Neural cell (in vitro differentiated cells): ENCODE results near the gene ADPRS. TPM values are rescaled to one million over a fixed set of nuclear protein-coding genes. Genes with fewer than 3 reads are reported as not detected.

Source experiments
- H2AFZ ChIP-seq: fragments of 200-600, 300-800 bp; sonication (generic), shearing (Covaris generic); 2 replicates; pipeline ENCODE4 v1.6.0; 2014; ENCODE audit warnings: low read depth, mild to moderate bottlenecking, antibody characterized with exemption, low read length, moderate library complexity
- H3F3A ChIP-seq: fragments of 200-600 bp; shearing (Covaris generic); 2 replicates; pipeline ENCODE4 v1.6.1; 2016; ENCODE audit warnings: mild to moderate bottlenecking, moderate library complexity, mixed read lengths, antibody characterized with exemption, low read length; ENCODE audit not compliant: insufficient read depth, poor library complexity, severe bottlenecking
- H3K27ac ChIP-seq: fragments of 200-600, 300-800 bp; sonication (generic), shearing (Covaris generic); 2 replicates; pipeline ENCODE4 v1.5.1; 2014; ENCODE audit warnings: mild to moderate bottlenecking, low read length, moderate library complexity
- H3K27me3 ChIP-seq: fragments of 300-800, 200-600 bp; sonication (generic), shearing (Covaris generic); 2 replicates; pipeline ENCODE4 v1.6.0; 2014; ENCODE audit warnings: mild to moderate bottlenecking, low read depth, low read length, moderate library complexity; ENCODE audit not compliant: insufficient read depth
- H3K36me3 ChIP-seq: fragments of 300-800, 200-600 bp; sonication (generic), shearing (Covaris generic); 2 replicates; pipeline ENCODE4 v1.5.1; 2014; ENCODE audit warnings: mild to moderate bottlenecking, antibody characterized with exemption, low read length, moderate library complexity; ENCODE audit not compliant: insufficient read depth
- H3K4me2 ChIP-seq: fragments of 300-800, 200-600 bp; sonication (generic), shearing (Covaris generic); 2 replicates; pipeline ENCODE4 v1.6.0; 2014; ENCODE audit warnings: mild to moderate bottlenecking, low read length
- H3K4me3 ChIP-seq: fragments of 300-800, 200-600 bp; sonication (generic), shearing (Covaris generic); 2 replicates; pipeline ENCODE4 v1.5.1; 2014; ENCODE audit warnings: mild to moderate bottlenecking, low read length, moderate library complexity
- H3K79me2 ChIP-seq: fragments of 200-600 bp; shearing (Covaris generic); replicated peaks from 2 replicates; pipeline ENCODE4 v1.6.0; 2014; ENCODE audit warnings: mild to moderate bottlenecking, low read length, moderate library complexity; ENCODE audit not compliant: insufficient read depth
- H3K9ac ChIP-seq: fragments of 300-800, 200-600 bp; sonication (generic), shearing (Covaris generic); 2 replicates; pipeline ENCODE4 v1.6.1; 2016; ENCODE audit warnings: mild to moderate bottlenecking, low read length, mixed read lengths
- H3K9me2 ChIP-seq: fragments of 200-600 bp; shearing (Covaris generic); 2 replicates; pipeline ENCODE4 v1.6.1; 2016; ENCODE audit warnings: mild to moderate bottlenecking, low read length, mixed read lengths; ENCODE audit not compliant: insufficient read depth
- H3K9me3 ChIP-seq: fragments of 200-600, 300-800 bp; sonication (generic), shearing (Covaris generic); 2 replicates; pipeline ENCODE4 v1.6.1; 2016; ENCODE audit warnings: mild to moderate bottlenecking, mixed run types, low read length, moderate library complexity, mixed read lengths
- H4K20me1 ChIP-seq: fragments of 200-600 bp; shearing (Covaris generic); 2 replicates; pipeline ENCODE4 v1.6.1; 2016; ENCODE audit warnings: mild to moderate bottlenecking, mixed run types; ENCODE audit not compliant: insufficient read depth
- EP300 ChIP-seq: fragments of 450-650 bp; conservative IDR thresholded peaks from 2 replicates; pipeline ENCODE4 v1.6.1; 2014; ENCODE audit warnings: antibody characterized with exemption, mild to moderate bottlenecking, moderate library complexity; ENCODE audit not compliant: poor library complexity, severe bottlenecking
- EZH2 ChIP-seq: fragments of 200-600, 300-800 bp; shearing (Covaris generic), sonication (generic); IDR thresholded peaks from 2 replicates; pipeline ENCODE4 v1.6.1; 2014; ENCODE audit warnings: antibody characterized with exemption, low read length, borderline replicate concordance, mild to moderate bottlenecking; ENCODE audit not compliant: insufficient read depth, poor library complexity, severe bottlenecking
- MXI1 ChIP-seq: fragments of 450-650 bp; conservative IDR thresholded peaks from 2 replicates; pipeline ENCODE4 v1.6.1; 2014; ENCODE audit warnings: antibody characterized with exemption, mild to moderate bottlenecking; ENCODE audit not compliant: poor library complexity, severe bottlenecking
- POLR2AphosphoS5 ChIP-seq: IDR thresholded peaks from 2 replicates; pipeline ENCODE4 v1.6.1; 2012
- RAD21 ChIP-seq: fragments of 450-650 bp; conservative IDR thresholded peaks from 2 replicates; pipeline ENCODE4 v1.6.1; 2014; ENCODE audit warnings: antibody characterized with exemption, mild to moderate bottlenecking, moderate library complexity
- SMC3 ChIP-seq: fragments of 450-650 bp; conservative IDR thresholded peaks from 2 replicates; pipeline ENCODE4 v1.6.1; 2014; ENCODE audit warnings: antibody characterized with exemption, mild to moderate bottlenecking, moderate library complexity; ENCODE audit not compliant: poor library complexity
- TAF1 ChIP-seq: IDR thresholded peaks from 2 replicates; pipeline ENCODE4 v1.6.1; 2012; ENCODE audit warnings: low read depth
- polyA plus RNA-seq: library from polyadenylated mRNA; depleted of rRNA; stranded (reverse); fragments of >200 nt; gene quantifications from 2 replicates; pipeline ENCODE4 v1.2.3, GENCODE V29; 2014
- TF ChIP-seq, protein P1 (sequence below): fragments of 450-650 bp; IDR thresholded peaks from 2 replicates; pipeline ENCODE4 v1.5.1; 2014; ENCODE audit warnings: antibody characterized with exemption, mild to moderate bottlenecking, moderate library complexity; ENCODE audit not compliant: poor library complexity, severe bottlenecking
- TF ChIP-seq, protein P2 (sequence below): IDR thresholded peaks from 2 replicates; pipeline ENCODE4 v1.6.1; 2012; ENCODE audit warnings: borderline replicate concordance

The ADPRS gene
- polyA plus RNA-seq, 1 donor from 2014 or later, result 66.7 TPM

DNA sequence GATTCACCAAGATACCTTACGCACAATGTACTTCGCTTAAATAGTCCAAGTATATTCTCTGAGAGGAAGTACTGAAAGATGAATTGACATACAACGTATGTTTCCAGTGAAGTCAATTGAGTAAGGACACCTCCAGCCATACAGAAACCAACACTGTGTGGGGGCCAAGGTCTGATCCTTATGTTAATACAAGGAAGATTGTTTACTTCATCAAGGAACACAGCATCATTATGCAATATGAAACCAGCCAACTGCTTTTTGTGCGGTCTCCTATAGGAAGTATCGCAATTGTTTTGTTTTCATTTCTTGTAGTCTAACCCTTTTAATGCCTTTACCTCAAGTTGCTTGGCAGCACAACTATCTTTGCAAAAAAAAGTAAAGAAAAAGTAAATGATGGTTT is 33.0 kb upstream of the ADPRS start:
- peaks cover 4% of the 10 kb centered on the region for H3K36me3 ChIP-seq
- H3K27me3 ChIP-seq, result no peaks in the 10 kb centered on the region
- no peak overlapping the region for H2AFZ ChIP-seq
- H4K20me1 ChIP-seq, result no peaks in the 10 kb centered on the region
- H3K79me2 ChIP-seq, result no peaks in the 10 kb centered on the region
- no peaks in the 10 kb centered on the region for H3K9me3 ChIP-seq
- H3K27ac ChIP-seq, result no peak overlapping the region
- no peak overlapping the region for H3K4me3 ChIP-seq
- no peaks in the 10 kb centered on the region for H3K9me2 ChIP-seq
- no peak for TF ChIP-seq EP300
- TF ChIP-seq EZH2, result no peak
- no peak for TF ChIP-seq MXI1
- TF ChIP-seq, protein P1, sequence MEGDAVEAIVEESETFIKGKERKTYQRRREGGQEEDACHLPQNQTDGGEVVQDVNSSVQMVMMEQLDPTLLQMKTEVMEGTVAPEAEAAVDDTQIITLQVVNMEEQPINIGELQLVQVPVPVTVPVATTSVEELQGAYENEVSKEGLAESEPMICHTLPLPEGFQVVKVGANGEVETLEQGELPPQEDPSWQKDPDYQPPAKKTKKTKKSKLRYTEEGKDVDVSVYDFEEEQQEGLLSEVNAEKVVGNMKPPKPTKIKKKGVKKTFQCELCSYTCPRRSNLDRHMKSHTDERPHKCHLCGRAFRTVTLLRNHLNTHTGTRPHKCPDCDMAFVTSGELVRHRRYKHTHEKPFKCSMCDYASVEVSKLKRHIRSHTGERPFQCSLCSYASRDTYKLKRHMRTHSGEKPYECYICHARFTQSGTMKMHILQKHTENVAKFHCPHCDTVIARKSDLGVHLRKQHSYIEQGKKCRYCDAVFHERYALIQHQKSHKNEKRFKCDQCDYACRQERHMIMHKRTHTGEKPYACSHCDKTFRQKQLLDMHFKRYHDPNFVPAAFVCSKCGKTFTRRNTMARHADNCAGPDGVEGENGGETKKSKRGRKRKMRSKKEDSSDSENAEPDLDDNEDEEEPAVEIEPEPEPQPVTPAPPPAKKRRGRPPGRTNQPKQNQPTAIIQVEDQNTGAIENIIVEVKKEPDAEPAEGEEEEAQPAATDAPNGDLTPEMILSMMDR, result no peak
- TF ChIP-seq, protein P2, sequence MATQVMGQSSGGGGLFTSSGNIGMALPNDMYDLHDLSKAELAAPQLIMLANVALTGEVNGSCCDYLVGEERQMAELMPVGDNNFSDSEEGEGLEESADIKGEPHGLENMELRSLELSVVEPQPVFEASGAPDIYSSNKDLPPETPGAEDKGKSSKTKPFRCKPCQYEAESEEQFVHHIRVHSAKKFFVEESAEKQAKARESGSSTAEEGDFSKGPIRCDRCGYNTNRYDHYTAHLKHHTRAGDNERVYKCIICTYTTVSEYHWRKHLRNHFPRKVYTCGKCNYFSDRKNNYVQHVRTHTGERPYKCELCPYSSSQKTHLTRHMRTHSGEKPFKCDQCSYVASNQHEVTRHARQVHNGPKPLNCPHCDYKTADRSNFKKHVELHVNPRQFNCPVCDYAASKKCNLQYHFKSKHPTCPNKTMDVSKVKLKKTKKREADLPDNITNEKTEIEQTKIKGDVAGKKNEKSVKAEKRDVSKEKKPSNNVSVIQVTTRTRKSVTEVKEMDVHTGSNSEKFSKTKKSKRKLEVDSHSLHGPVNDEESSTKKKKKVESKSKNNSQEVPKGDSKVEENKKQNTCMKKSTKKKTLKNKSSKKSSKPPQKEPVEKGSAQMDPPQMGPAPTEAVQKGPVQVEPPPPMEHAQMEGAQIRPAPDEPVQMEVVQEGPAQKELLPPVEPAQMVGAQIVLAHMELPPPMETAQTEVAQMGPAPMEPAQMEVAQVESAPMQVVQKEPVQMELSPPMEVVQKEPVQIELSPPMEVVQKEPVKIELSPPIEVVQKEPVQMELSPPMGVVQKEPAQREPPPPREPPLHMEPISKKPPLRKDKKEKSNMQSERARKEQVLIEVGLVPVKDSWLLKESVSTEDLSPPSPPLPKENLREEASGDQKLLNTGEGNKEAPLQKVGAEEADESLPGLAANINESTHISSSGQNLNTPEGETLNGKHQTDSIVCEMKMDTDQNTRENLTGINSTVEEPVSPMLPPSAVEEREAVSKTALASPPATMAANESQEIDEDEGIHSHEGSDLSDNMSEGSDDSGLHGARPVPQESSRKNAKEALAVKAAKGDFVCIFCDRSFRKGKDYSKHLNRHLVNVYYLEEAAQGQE, result no peak
- TF ChIP-seq POLR2AphosphoS5, result no peak
- no peak for TF ChIP-seq SMC3
- TF ChIP-seq RAD21, result no peak
- no peak for TF ChIP-seq TAF1
- H3F3A ChIP-seq, result no peaks in the 10 kb centered on the region
- no peak overlapping the region for H3K9ac ChIP-seq
- H3K4me2 ChIP-seq, result no peak overlapping the region

GRCh38 chr1:36062315-36062714 is 26.4 kb upstream of the ADPRS start:
- TF ChIP-seq SMC3, result no peak
- no peak for TF ChIP-seq MXI1
- no peak for TF ChIP-seq TAF1
- no peak for TF ChIP-seq POLR2AphosphoS5
- no peak for TF ChIP-seq RAD21
- TF ChIP-seq, protein P1, result no peak
- no peak for TF ChIP-seq EP300
- no peak for TF ChIP-seq EZH2
- TF ChIP-seq, protein P2, result no peak

More at GRCh38 chr1:36062315-36062714, 26.4 kb upstream of the ADPRS start:
- no peak overlapping the region for H3K27ac ChIP-seq
- no peaks in the 10 kb centered on the region for H3K36me3 ChIP-seq
- no peaks in the 10 kb centered on the region for H3F3A ChIP-seq
- H3K9me3 ChIP-seq, result no peaks in the 10 kb centered on the region
- no peaks in the 10 kb centered on the region for H3K79me2 ChIP-seq
- no peak overlapping the region for H3K4me3 ChIP-seq
- H3K9me2 ChIP-seq, result no peaks in the 10 kb centered on the region
- no peak overlapping the region for H2AFZ ChIP-seq
- no peaks in the 10 kb centered on the region for H3K27me3 ChIP-seq
- H4K20me1 ChIP-seq, result no peaks in the 10 kb centered on the region
- H3K4me2 ChIP-seq, result no peak overlapping the region
- no peak overlapping the region for H3K9ac ChIP-seq
